ENCODE measurements around the gene TPST1.
A peak's percentile ranks its signal among the peaks of the same experiment; 100 is the strongest.

Gene TPST1

GRCh38 chr7:66193146-66193725 is 11.9 kb upstream of the TPST1 start:
- Histone ChIP-seq H3K36me3 (ENCODE audit: control insufficient read depth, insufficient read depth, low read length) (no peaks in the 10 kb centered on the region), H3K27ac (ENCODE audit: low read depth, low read length) (no peak overlapping the region), H3K9ac (ENCODE audit: low read length) (no peak overlapping the region), H3K4me1 (ENCODE audit: control insufficient read depth, insufficient read depth, low read length) (no peaks in the 10 kb centered on the region), H3K4me3 (ENCODE audit: low read length) (no peak overlapping the region), H3K27me3 (ENCODE audit: control insufficient read depth, insufficient read depth, low read length) (no peaks in the 10 kb centered on the region)

GRCh38 chr7:66198469-66198868 is 6.7 kb upstream of the TPST1 start:
- H3K27me3 ChIP-seq (ENCODE audit: control insufficient read depth, insufficient read depth, low read length): peaks cover 2% of the 10 kb centered on the region
- H3K4me3 ChIP-seq (ENCODE audit: low read length): no peak overlapping the region
- no peaks in the 10 kb centered on the region for H3K36me3 ChIP-seq (ENCODE audit: control insufficient read depth, insufficient read depth, low read length)
- H3K9ac ChIP-seq (ENCODE audit: low read length): no peak overlapping the region
- no peak overlapping the region for H3K27ac ChIP-seq (ENCODE audit: low read depth, low read length)
- H3K4me1 ChIP-seq (ENCODE audit: control insufficient read depth, insufficient read depth, low read length): no peaks in the 10 kb centered on the region

GRCh38 chr7:66198956-66199355 is 6.2 kb upstream of the TPST1 start:
- no peaks in the 10 kb centered on the region for H3K4me1 ChIP-seq (ENCODE audit: control insufficient read depth, insufficient read depth, low read length)
- H3K27ac ChIP-seq (ENCODE audit: low read depth, low read length): no peak overlapping the region
- no peak overlapping the region for H3K9ac ChIP-seq (ENCODE audit: low read length)
- no peak overlapping the region for H3K4me3 ChIP-seq (ENCODE audit: low read length)
- no peaks in the 10 kb centered on the region for H3K36me3 ChIP-seq (ENCODE audit: control insufficient read depth, insufficient read depth, low read length)
- H3K27me3 ChIP-seq (ENCODE audit: control insufficient read depth, insufficient read depth, low read length): peaks cover 2% of the 10 kb centered on the region

GRCh38 chr7:66202441-66202840 is 2.7 kb upstream of the TPST1 start:
- no peak overlapping the region for H3K27ac ChIP-seq (ENCODE audit: low read depth, low read length)
- peaks cover 3% of the 10 kb centered on the region for H3K4me1 ChIP-seq (ENCODE audit: control insufficient read depth, insufficient read depth, low read length)
- no peaks in the 10 kb centered on the region for H3K36me3 ChIP-seq (ENCODE audit: control insufficient read depth, insufficient read depth, low read length)
- H3K27me3 ChIP-seq (ENCODE audit: control insufficient read depth, insufficient read depth, low read length): peaks cover 2% of the 10 kb centered on the region
- H3K9ac ChIP-seq (ENCODE audit: low read length): no peak overlapping the region
- no peak overlapping the region for H3K4me3 ChIP-seq (ENCODE audit: low read length)

GRCh38 chr7:66205741-66206090 is 582 bp downstream of the TPST1 start:
- peaks cover 2% of the 10 kb centered on the region for H3K27me3 ChIP-seq (ENCODE audit: control insufficient read depth, insufficient read depth, low read length)

GRCh38 chr7:66206119-66206933 is 1.2 kb downstream of the TPST1 start:
- Histone ChIP-seq H3K4me3 (ENCODE audit: low read length) (peak overlapping the region; percentile 86), H3K36me3 (ENCODE audit: control insufficient read depth, insufficient read depth, low read length) (no peaks in the 10 kb centered on the region), H3K27me3 (ENCODE audit: control insufficient read depth, insufficient read depth, low read length) (peaks cover 2% of the 10 kb centered on the region), H3K27ac (ENCODE audit: low read depth, low read length) (no peak overlapping the region), H3K4me1 (ENCODE audit: control insufficient read depth, insufficient read depth, low read length) (peaks cover 3% of the 10 kb centered on the region), H3K9ac (ENCODE audit: low read length) (no peak overlapping the region)

More at GRCh38 chr7:66205741-66206090, 582 bp downstream of the TPST1 start:
- Histone ChIP-seq H3K4me3 (ENCODE audit: low read length) (peak overlapping the region; percentile 86), H3K4me1 (ENCODE audit: control insufficient read depth, insufficient read depth, low read length) (peaks cover 3% of the 10 kb centered on the region), H3K9ac (ENCODE audit: low read length) (peak overlapping the region; percentile 90), H3K27ac (ENCODE audit: low read depth, low read length) (no peak overlapping the region), H3K36me3 (ENCODE audit: control insufficient read depth, insufficient read depth, low read length) (no peaks in the 10 kb centered on the region)

GRCh38 chr7:66206934-66207240 is 1.8 kb downstream of the TPST1 start:
- peaks cover 2% of the 10 kb centered on the region for H3K27me3 ChIP-seq (ENCODE audit: control insufficient read depth, insufficient read depth, low read length)
- no peak overlapping the region for H3K27ac ChIP-seq (ENCODE audit: low read depth, low read length)
- peak overlapping the region; percentile 86 for H3K4me3 ChIP-seq (ENCODE audit: low read length)
- no peaks in the 10 kb centered on the region for H3K36me3 ChIP-seq (ENCODE audit: control insufficient read depth, insufficient read depth, low read length)
- peaks cover 3% of the 10 kb centered on the region for H3K4me1 ChIP-seq (ENCODE audit: control insufficient read depth, insufficient read depth, low read length)
- H3K9ac ChIP-seq (ENCODE audit: low read length): no peak overlapping the region

GRCh38 chr7:66207540-66207939 is 2.4 kb downstream of the TPST1 start:
- Histone ChIP-seq H3K27ac (ENCODE audit: low read depth, low read length) (no peak overlapping the region), H3K4me1 (ENCODE audit: control insufficient read depth, insufficient read depth, low read length) (peaks cover 3% of the 10 kb centered on the region), H3K9ac (ENCODE audit: low read length) (no peak overlapping the region), H3K36me3 (ENCODE audit: control insufficient read depth, insufficient read depth, low read length) (no peaks in the 10 kb centered on the region), H3K4me3 (ENCODE audit: low read length) (no peak overlapping the region), H3K27me3 (ENCODE audit: control insufficient read depth, insufficient read depth, low read length) (no peaks in the 10 kb centered on the region)

- no peak overlapping the region for H3K27ac ChIP-seq (ENCODE audit: low read depth, low read length)
Observed at GRCh38 chr7:66211429-66211828, 6.3 kb downstream of the TPST1 start.

GRCh38 chr7:66213637-66214036 is 8.5 kb downstream of the TPST1 start:
- no peak overlapping the region for H3K9ac ChIP-seq (ENCODE audit: low read length)
- H3K4me3 ChIP-seq (ENCODE audit: low read length): no peak overlapping the region
- H3K27ac ChIP-seq (ENCODE audit: low read depth, low read length): no peak overlapping the region
- no peaks in the 10 kb centered on the region for H3K36me3 ChIP-seq (ENCODE audit: control insufficient read depth, insufficient read depth, low read length)
- H3K4me1 ChIP-seq (ENCODE audit: control insufficient read depth, insufficient read depth, low read length): no peaks in the 10 kb centered on the region
- no peaks in the 10 kb centered on the region for H3K27me3 ChIP-seq (ENCODE audit: control insufficient read depth, insufficient read depth, low read length)

More at GRCh38 chr7:66211429-66211828, 6.3 kb downstream of the TPST1 start:
- Histone ChIP-seq H3K27me3 (ENCODE audit: control insufficient read depth, insufficient read depth, low read length) (no peaks in the 10 kb centered on the region), H3K4me1 (ENCODE audit: control insufficient read depth, insufficient read depth, low read length) (no peaks in the 10 kb centered on the region), H3K9ac (ENCODE audit: low read length) (no peak overlapping the region), H3K4me3 (ENCODE audit: low read length) (no peak overlapping the region), H3K36me3 (ENCODE audit: control insufficient read depth, insufficient read depth, low read length) (no peaks in the 10 kb centered on the region)

- Histone ChIP-seq H3K27ac (ENCODE audit: low read depth, low read length) (no peak overlapping the region), H3K4me3 (ENCODE audit: low read length) (no peak overlapping the region), H3K9ac (ENCODE audit: low read length) (no peak overlapping the region), H3K27me3 (ENCODE audit: control insufficient read depth, insufficient read depth, low read length) (no peaks in the 10 kb centered on the region), H3K36me3 (ENCODE audit: control insufficient read depth, insufficient read depth, low read length) (no peaks in the 10 kb centered on the region), H3K4me1 (ENCODE audit: control insufficient read depth, insufficient read depth, low read length) (no peaks in the 10 kb centered on the region)
Observed at GRCh38 chr7:66216687-66217086, 11.6 kb downstream of the TPST1 start.

GRCh38 chr7:66219805-66220204 is 14.7 kb downstream of the TPST1 start:
- Histone ChIP-seq H3K4me1 (ENCODE audit: control insufficient read depth, insufficient read depth, low read length) (no peaks in the 10 kb centered on the region), H3K27me3 (ENCODE audit: control insufficient read depth, insufficient read depth, low read length) (no peaks in the 10 kb centered on the region), H3K36me3 (ENCODE audit: control insufficient read depth, insufficient read depth, low read length) (no peaks in the 10 kb centered on the region), H3K27ac (ENCODE audit: low read depth, low read length) (no peak overlapping the region), H3K4me3 (ENCODE audit: low read length) (no peak overlapping the region), H3K9ac (ENCODE audit: low read length) (no peak overlapping the region)

- H3K4me3 ChIP-seq (ENCODE audit: low read length): no peak overlapping the region
- no peak overlapping the region for H3K9ac ChIP-seq (ENCODE audit: low read length)
- no peak overlapping the region for H3K27ac ChIP-seq (ENCODE audit: low read depth, low read length)
- H3K27me3 ChIP-seq (ENCODE audit: control insufficient read depth, insufficient read depth, low read length): no peaks in the 10 kb centered on the region
- no peaks in the 10 kb centered on the region for H3K36me3 ChIP-seq (ENCODE audit: control insufficient read depth, insufficient read depth, low read length)
- H3K4me1 ChIP-seq (ENCODE audit: control insufficient read depth, insufficient read depth, low read length): no peaks in the 10 kb centered on the region
Observed at GRCh38 chr7:66221442-66221841, 16.3 kb downstream of the TPST1 start.
